ENCODE results near the gene FAM200C.

The FAM200C gene

DNA sequence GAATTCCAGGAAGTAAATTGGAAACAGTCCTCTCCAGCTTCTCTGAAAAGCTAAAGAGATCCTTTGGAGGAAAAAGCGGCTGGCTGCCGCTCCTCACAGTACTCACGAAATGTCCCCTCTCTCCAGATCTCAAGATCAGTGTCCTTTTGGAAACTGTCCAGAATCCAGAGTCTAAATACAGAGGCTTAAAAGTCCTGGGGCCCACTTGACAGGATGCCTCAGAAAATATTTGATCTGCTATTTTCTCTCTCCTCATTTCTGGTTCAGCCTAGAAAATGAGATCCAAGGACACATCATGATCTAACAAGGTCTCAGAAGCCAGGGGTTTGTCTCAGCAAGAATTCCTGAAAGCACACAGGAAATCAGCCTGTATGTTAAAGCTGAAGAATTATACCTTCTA, 36.6 kb downstream of the FAM200C start:
- ATAC-seq (no peak), DNase-seq (ENCODE audit: low spot score in 2 of 2) (no peak)
- no peaks in the 10 kb centered on the region for H3K9me3 Mint-ChIP-seq
- H3K4me3 Mint-ChIP-seq: no peak overlapping the region
- no peaks in the 10 kb centered on the region for H3K36me3 Mint-ChIP-seq
- no peaks in the 10 kb centered on the region for H3K4me1 Mint-ChIP-seq
- H3K27ac Mint-ChIP-seq: no peak overlapping the region

DNA sequence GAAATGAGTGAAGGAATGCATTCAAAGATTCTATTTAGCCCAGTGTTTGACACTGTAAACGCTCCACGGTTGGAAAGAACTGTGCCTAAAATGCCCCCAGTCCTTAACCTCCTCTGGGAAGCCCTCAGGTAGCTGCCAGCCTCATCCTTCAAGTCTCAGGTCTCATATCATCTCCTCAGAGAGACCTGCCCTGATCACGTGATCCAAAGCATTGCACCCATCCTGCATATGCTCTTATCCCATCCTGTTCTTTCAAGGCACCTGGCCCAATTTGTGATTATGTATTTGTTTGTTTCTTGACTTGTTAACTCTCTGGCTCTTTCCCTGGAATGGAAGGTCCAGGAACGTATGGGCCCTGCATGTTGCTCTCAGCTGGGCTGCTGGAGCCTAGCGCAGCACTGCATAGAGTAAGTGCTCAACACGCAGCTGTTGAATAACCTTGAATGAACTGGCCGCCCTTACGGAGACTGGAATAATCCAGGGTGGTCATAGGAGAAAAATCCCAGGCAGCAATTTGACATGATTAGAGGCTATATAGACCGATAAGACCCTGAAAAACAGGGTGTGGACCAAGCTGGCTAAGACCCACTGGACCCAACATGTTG, 38.1 kb downstream of the FAM200C start:
- Mint-ChIP-seq H3K4me1 (no peaks in the 10 kb centered on the region), H3K9me3 (no peaks in the 10 kb centered on the region), H3K4me3 (no peak overlapping the region)

DNA sequence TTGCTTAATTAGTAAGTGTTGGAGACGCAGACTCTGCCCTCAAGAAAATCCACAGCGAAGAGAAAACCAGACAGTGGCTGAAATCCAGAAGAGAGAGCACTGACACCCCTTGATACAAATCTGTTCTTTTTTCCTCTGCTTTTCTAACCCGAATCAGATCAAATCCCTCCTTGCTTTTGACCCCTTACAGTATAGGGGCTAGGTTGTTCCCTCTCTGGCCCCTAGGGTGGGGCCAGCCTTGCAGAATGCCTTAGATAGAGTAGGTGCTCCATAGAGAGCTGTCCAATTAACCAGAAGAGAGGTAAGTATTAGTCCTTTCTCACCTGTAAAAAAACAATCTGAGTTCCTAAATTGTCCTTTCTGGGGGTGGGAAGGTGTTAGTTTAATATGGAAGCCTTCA, 39.5 kb downstream of the FAM200C start:
- ATAC-seq (no peak), DNase-seq (ENCODE audit: low spot score in 2 of 2) (no peak)
- Mint-ChIP-seq H3K27ac (no peak overlapping the region), H3K4me1 (no peaks in the 10 kb centered on the region), H3K36me3 (no peaks in the 10 kb centered on the region), H3K4me3 (no peak overlapping the region), H3K9me3 (no peaks in the 10 kb centered on the region)

More for the DNA sequence above, 38.1 kb downstream of the FAM200C start:
- ATAC-seq (no peak), DNase-seq (ENCODE audit: low spot score in 2 of 2) (no peak)
- Mint-ChIP-seq H3K36me3 (no peaks in the 10 kb centered on the region), H3K27ac (no peak overlapping the region)

GRCh38 chr5:160359816-160360215, 40.0 kb downstream of the FAM200C start:
- Mint-ChIP-seq H3K4me3 (no peak overlapping the region), H3K27ac (no peak overlapping the region), H3K36me3 (no peaks in the 10 kb centered on the region), H3K4me1 (no peaks in the 10 kb centered on the region), H3K9me3 (no peaks in the 10 kb centered on the region)
- ATAC-seq (no peak), DNase-seq (ENCODE audit: low spot score in 2 of 2) (no peak)

GRCh38 chr5:160359242-160359641, 40.6 kb downstream of the FAM200C start:
- ATAC-seq: no peak
- H3K9me3 Mint-ChIP-seq: no peaks in the 10 kb centered on the region
- no peaks in the 10 kb centered on the region for H3K36me3 Mint-ChIP-seq
- no peak for DNase-seq (ENCODE audit: low spot score in 2 of 2)
- H3K4me1 Mint-ChIP-seq: no peaks in the 10 kb centered on the region
- no peak overlapping the region for H3K4me3 Mint-ChIP-seq
- H3K27ac Mint-ChIP-seq: no peak overlapping the region

- Mint-ChIP-seq H3K36me3 (no peaks in the 10 kb centered on the region), H3K4me3 (no peak overlapping the region), H3K9me3 (no peaks in the 10 kb centered on the region), H3K4me1 (no peaks in the 10 kb centered on the region), H3K27ac (no peak overlapping the region)
- DNase-seq (ENCODE audit: low spot score in 2 of 2) (no peak), ATAC-seq (no peak)
Observed at GRCh38 chr5:160357861-160358411, 41.9 kb downstream of the FAM200C start.

GRCh38 chr5:160357394-160357793, 42.5 kb downstream of the FAM200C start:
- ATAC-seq: no peak
- H3K4me3 Mint-ChIP-seq: no peak overlapping the region

DNA sequence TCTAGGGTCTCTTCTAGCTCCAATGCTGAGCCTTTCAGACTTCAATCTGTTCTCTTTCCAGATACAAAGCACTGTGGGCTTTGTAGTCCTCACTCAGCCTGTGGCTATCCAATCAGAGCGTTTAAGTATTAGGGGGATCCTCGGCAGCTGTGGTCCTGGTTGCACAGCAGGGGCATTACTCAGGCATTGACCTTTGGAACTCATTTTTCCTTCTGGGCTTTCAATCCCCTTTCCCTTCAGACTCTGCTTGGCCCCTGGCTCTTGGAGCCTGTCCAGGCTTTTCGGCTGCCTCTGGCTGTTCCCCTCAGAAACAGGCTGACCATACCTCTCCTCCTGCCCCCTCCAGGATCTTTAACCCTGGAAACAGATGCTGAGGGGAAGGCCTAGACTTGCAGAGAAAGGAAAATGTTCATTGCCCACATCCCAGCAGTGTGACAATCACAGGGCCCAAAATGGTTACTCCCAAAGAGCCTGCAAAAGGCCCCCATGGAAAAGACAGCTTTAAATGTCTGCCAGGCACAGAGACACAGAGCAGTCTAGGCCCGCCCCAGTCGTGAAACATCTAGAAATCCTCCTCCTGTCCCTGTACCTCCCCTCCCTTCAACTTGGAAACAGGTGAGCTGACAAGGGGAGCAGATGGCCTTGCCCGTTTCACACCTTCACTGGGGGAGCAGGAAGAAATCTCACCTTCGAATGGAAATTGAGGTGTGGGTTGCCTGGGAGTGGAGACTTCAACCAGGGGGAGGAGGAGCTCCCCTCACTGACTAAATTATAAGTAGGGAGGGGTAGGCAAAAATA, 43.1 kb downstream of the FAM200C start:
- no peaks in the 10 kb centered on the region for H3K4me1 Mint-ChIP-seq
- DNase-seq (ENCODE audit: low spot score in 2 of 2) (no peak), ATAC-seq (no peak)
- H3K36me3 Mint-ChIP-seq: no peaks in the 10 kb centered on the region
- no peaks in the 10 kb centered on the region for H3K9me3 Mint-ChIP-seq
- H3K4me3 Mint-ChIP-seq: no peak overlapping the region
- no peak overlapping the region for H3K27ac Mint-ChIP-seq

More at GRCh38 chr5:160357394-160357793, 42.5 kb downstream of the FAM200C start:
- Mint-ChIP-seq H3K4me1 (no peaks in the 10 kb centered on the region), H3K27ac (no peak overlapping the region), H3K36me3 (no peaks in the 10 kb centered on the region), H3K9me3 (no peaks in the 10 kb centered on the region)
- no peak for DNase-seq (ENCODE audit: low spot score in 2 of 2)

- Mint-ChIP-seq H3K9me3 (no peaks in the 10 kb centered on the region), H3K4me3 (no peak overlapping the region), H3K36me3 (no peaks in the 10 kb centered on the region), H3K27ac (no peak overlapping the region), H3K4me1 (no peaks in the 10 kb centered on the region)
- DNase-seq (ENCODE audit: low spot score in 2 of 2): no peak
- no peak for ATAC-seq
Observed at GRCh38 chr5:160354666-160355065, 45.2 kb downstream of the FAM200C start.

DNA sequence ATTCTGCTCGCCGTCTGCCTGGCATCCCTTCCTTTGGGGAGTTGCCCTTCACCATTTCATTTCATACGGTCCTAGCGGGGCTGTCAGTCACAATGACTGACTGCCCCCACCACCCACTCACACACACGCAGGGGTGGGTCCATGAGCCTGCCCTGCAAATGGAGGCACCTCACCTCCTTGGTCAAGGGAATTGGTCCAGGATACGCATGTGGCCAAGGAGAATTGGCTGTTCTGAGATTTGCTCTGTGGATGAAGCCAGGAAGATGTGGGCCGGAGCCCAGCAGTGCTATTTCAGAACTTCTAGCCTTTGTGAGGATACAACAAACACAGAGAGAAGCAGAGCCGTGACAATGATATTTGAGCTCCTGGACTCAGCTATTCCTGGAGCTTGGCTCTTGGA, 46.5 kb downstream of the FAM200C start:
- no peaks in the 10 kb centered on the region for H3K36me3 Mint-ChIP-seq
- ATAC-seq: no peak
- no peak overlapping the region for H3K27ac Mint-ChIP-seq
- H3K4me1 Mint-ChIP-seq: no peaks in the 10 kb centered on the region
- H3K9me3 Mint-ChIP-seq: no peaks in the 10 kb centered on the region
- no peak for DNase-seq (ENCODE audit: low spot score in 2 of 2)
- H3K4me3 Mint-ChIP-seq: no peak overlapping the region

- Mint-ChIP-seq H3K4me1 (no peaks in the 10 kb centered on the region), H3K4me3 (no peak overlapping the region), H3K9me3 (no peaks in the 10 kb centered on the region), H3K36me3 (no peaks in the 10 kb centered on the region), H3K27ac (no peak overlapping the region)
- ATAC-seq (no peak), DNase-seq (ENCODE audit: low spot score in 2 of 2) (no peak)
Observed at GRCh38 chr5:160352308-160352707, 47.5 kb downstream of the FAM200C start.

- Mint-ChIP-seq H3K27ac (no peak overlapping the region), H3K36me3 (no peaks in the 10 kb centered on the region), H3K9me3 (no peaks in the 10 kb centered on the region), H3K4me3 (no peak overlapping the region), H3K4me1 (no peaks in the 10 kb centered on the region)
- DNase-seq (ENCODE audit: low spot score in 2 of 2): no peak
- ATAC-seq: no peak
Observed at GRCh38 chr5:160349935-160350303, 49.9 kb downstream of the FAM200C start.

GRCh38 chr5:160349249-160349934, 50.5 kb downstream of the FAM200C start:
- H3K9me3 Mint-ChIP-seq: no peaks in the 10 kb centered on the region
- no peak overlapping the region for H3K4me3 Mint-ChIP-seq
- no peaks in the 10 kb centered on the region for H3K36me3 Mint-ChIP-seq
- ATAC-seq (no peak), DNase-seq (ENCODE audit: low spot score in 2 of 2) (no peak)
- H3K4me1 Mint-ChIP-seq: no peaks in the 10 kb centered on the region
- no peak overlapping the region for H3K27ac Mint-ChIP-seq

DNA sequence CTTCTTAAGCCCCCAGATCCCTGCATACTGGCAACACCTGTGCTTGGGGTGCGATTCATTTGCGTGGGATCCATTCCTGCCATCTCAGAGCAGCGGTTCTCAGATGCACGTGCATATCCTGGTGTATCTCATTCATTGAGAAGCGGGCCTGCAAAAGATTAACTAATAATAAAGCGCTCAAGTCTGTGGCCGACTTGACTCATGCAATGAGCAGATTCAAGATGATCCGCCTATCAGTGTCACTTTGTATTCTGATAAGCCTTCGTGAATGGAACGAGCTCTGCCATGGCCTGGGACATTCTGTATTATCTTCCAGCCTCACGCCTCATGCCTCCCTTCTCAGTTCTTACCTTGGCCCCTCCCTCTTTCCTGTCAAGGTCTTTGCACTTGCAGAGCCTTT, 51.8 kb downstream of the FAM200C start:
- DNase-seq (ENCODE audit: low spot score in 2 of 2): no peak

GRCh38 chr5:160347448-160347847, 52.4 kb downstream of the FAM200C start:
- no peak overlapping the region for H3K27ac Mint-ChIP-seq
- DNase-seq (ENCODE audit: low spot score in 2 of 2): no peak
- H3K4me3 Mint-ChIP-seq: no peak overlapping the region
- no peaks in the 10 kb centered on the region for H3K9me3 Mint-ChIP-seq
- no peaks in the 10 kb centered on the region for H3K36me3 Mint-ChIP-seq
- ATAC-seq: no peak
- no peaks in the 10 kb centered on the region for H3K4me1 Mint-ChIP-seq

More for the DNA sequence above, 51.8 kb downstream of the FAM200C start:
- Mint-ChIP-seq H3K36me3 (no peaks in the 10 kb centered on the region), H3K9me3 (no peaks in the 10 kb centered on the region), H3K27ac (no peak overlapping the region), H3K4me3 (no peak overlapping the region), H3K4me1 (no peaks in the 10 kb centered on the region)
- ATAC-seq: no peak

All from stimulated activated effector memory CD8-positive, alpha-beta T cell treated with anti-CD3 and anti-CD28 coated beads, Interleukin-12 subunit alpha, Interleukin-12 subunit beta, amount 100 ng/mL, for 72 hours (primary cell).